Measurements from ENCODE around the gene RPL31. TPM values are rescaled to one million over a fixed set of nuclear protein-coding genes. Genes with fewer than 3 reads are reported as not detected.

The RPL31 gene
- total RNA-seq, 1 experiment from 2014 or later, result 1,893 TPM

- Histone ChIP-seq H3K23ac (ENCODE audit: insufficient read length, low read depth, low read length) (no peak overlapping the region), H3K4me1 (ENCODE audit: insufficient read depth, low read length) (no peaks in the 10 kb centered on the region), H4K8ac (replicated peaks; ENCODE audit: insufficient read length, low read depth, low read length) (no peak overlapping the region), H3K18ac (ENCODE audit: insufficient read length, low read depth, low read length) (no peak overlapping the region), H3K79me2 (ENCODE audit: insufficient read depth, low read length) (peaks cover 9% of the 10 kb centered on the region; the same call in 1 of the 2 replicates), H3K9me3 (ENCODE audit: control insufficient read depth, low read depth, low read length) (no peaks in the 10 kb centered on the region), H3K23me2 (ENCODE audit: insufficient read length, low read depth, low read length, poor library complexity, severe bottlenecking) (peaks cover 4% of the 10 kb centered on the region), H3K27me3 (ENCODE audit: insufficient read depth, low read length) (no peaks in the 10 kb centered on the region), H2BK5ac (ENCODE audit: insufficient read length, low read length) (no peak overlapping the region), H2BK15ac (ENCODE audit: low read depth, low read length) (no peak overlapping the region), H2BK12ac (ENCODE audit: insufficient read length, low read depth, low read length) (no peak overlapping the region), H3K9ac (ENCODE audit: extremely low read depth, insufficient read length, low read length) (no peak overlapping the region), H3K4ac (ENCODE audit: low read depth, low read length) (no peak overlapping the region), H3K14ac (ENCODE audit: insufficient read depth, low read length) (no peak overlapping the region), H4K20me1 (ENCODE audit: control insufficient read depth, insufficient read depth, insufficient read length) (no peaks in the 10 kb centered on the region), H3T11ph (ENCODE audit: low read length) (no peak overlapping the region), H3K79me1 (ENCODE audit: insufficient read depth, low read depth, low read length, poor library complexity, severe bottlenecking) (no peaks in the 10 kb centered on the region), H3K4me2 (ENCODE audit: insufficient read depth, insufficient read length, low read length) (no peak overlapping the region), H3K56ac (ENCODE audit: insufficient read length, low read depth, low read length) (no peak overlapping the region), H2AFZ (ENCODE audit: low read length) (no peak overlapping the region), H2AK5ac (ENCODE audit: insufficient read length, low read length) (no peak overlapping the region), H4K5ac (ENCODE audit: insufficient read length, low read depth, low read length) (no peak overlapping the region), H2BK120ac (ENCODE audit: low read depth, low read length, poor library complexity, severe bottlenecking) (no peak overlapping the region), H2BK20ac (ENCODE audit: low read depth, low read length, poor library complexity, severe bottlenecking) (no peak overlapping the region), H3K27ac (ENCODE audit: insufficient read length, low read depth, low read length) (no peak overlapping the region), H4K91ac (ENCODE audit: insufficient read length, low read depth, low read length) (no peak overlapping the region)
- H3K9me3 Mint-ChIP-seq, result peaks cover 4 to 5% of the 10 kb centered on the region in 2 experiments; a peak in 4 of 5 replicates
- H3K27ac Mint-ChIP-seq, result no peak overlapping the region
- peaks cover 7 to 8% (median 8%) of the 10 kb centered on the region in 3 experiments for H3K36me3 Mint-ChIP-seq (ENCODE audit: insufficient read depth in 1 of 3, low read depth in 3 of 3)
- peaks cover 11% of the 10 kb centered on the region for H3K27me3 Mint-ChIP-seq (ENCODE audit: low read depth)
- peaks cover 6 to 10% of the 10 kb centered on the region in 2 experiments for H3K4me1 Mint-ChIP-seq
- no CpG with 5 or more reads among the region's 6 CpGs for WGBS (ENCODE audit: extremely low coverage, insufficient read length, low lambda C conversion rate)
- no peak overlapping the region for H3K4me3 Mint-ChIP-seq
- TF ChIP-seq CTCF (conservative IDR thresholded peaks at IDR 0.05), result no peak
- no peak for DNase-seq
Measured at GRCh38 chr2:100998235-100998573, 3.9 kb upstream of the RPL31 start.
